Renal cortical epithelial cell (primary cell): ENCODE measurements around the gene CT47A1. TPM values are rescaled to one million over a fixed set of nuclear protein-coding genes. Genes with fewer than 3 reads are reported as not detected.
"Not testable (repeated sequence)": the region's sequence is repeated elsewhere in the genome, so short reads cannot be mapped to it uniquely, and the experiment has no call there.

ENCODE experiments used
- DNase-seq: peaks from one replicate; pipeline ENCODE4 v3.0.0-alpha.2; 2011; ENCODE audit warnings: low read depth
- total RNA-seq: library from RNA; depleted of rRNA; stranded (reverse); fragments of >200 nt; gene quantifications from 2 replicates; pipeline ENCODE4 v1.2.3, GENCODE V29; 2014

Gene CT47A1
- not detected in 2 replicates for total RNA-seq

DNA sequence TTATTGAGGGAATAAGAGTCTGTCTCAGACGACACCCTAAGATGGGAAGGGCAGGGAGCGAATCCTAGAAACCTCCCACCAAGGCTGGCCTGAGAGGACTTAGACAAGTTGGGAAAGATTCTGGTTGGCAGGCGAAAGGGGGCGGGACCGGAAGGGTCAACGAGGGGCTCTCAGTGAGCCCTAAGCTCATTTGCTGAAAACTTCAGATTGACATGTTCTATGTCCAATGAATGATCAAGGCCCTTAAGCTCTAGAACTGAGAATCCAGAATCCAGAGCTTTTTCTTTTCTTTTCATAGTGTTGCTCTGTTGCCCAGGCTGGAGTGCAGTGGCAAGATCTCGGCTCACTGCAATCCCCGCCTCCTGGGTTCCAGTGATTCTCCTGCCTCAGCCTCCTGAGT is at the start of gene CT47A1:
TSS of gene CT47A1 (minus strand) at position 101 of the 400 bp plus-strand sequence. CDS start 231 bp downstream, outside the sequence.
- not testable (repeated sequence) for DNase-seq

DNA sequence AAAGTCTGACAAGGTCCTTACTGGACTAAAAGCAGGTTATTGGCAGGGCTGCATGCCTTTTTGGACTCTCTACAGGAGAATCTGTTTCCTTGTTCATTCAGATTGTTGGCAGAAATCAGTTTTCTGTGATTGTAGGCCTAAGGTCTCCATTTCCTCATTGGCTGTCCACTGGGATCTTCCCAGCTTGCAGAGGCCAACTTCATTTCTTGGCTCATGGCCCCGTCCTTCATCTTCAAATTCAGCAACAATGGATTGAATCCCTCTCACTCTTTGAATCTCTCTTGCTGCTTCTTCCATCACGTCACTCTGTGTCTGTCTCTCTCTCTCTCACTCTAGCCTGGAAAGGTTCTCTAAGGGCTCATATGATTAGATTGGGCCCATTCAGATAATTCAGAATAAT is 47.0 kb upstream of the CT47A1 start:
- DNase-seq = no peak

DNA sequence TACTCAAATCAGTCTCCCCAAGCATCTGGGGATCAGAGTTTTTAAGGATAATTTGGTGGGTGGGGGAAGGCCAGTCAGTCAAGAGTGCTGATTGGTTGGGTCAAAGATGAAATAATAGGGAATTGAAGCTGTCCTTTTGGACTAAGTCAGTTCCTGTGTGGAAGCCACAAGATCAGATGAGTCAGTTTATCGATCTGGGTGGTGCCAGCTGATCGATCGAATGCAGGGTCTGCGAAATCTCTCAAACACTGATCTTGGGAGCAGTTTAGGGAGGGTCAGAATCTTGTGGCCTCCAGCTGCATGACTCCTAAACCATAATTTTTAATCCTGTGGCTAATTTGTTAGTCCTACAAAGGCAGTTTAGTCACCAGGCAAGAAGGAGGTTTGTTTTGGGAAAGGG is 44.5 kb upstream of the CT47A1 start:
- no peak for DNase-seq

DNA sequence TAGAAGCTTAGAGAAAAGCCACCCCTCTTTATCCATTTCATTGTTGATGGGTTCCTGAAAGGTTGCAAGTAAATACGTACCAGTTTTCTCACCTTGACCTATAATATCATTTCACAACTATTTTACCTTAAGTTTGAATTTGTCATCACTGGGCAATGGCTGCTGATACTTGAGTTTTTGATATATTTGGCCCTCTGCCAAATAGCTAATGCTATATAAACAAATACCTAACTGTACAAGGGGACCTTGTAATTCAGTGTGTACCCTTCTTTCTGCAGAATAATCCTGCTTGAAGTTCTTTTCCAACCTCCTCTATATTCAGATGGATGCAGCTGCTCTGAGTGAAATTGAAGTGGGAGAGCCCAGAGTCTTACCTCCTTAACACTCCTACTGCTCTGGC is 42.9 kb upstream of the CT47A1 start:
- DNase-seq = no peak

DNA sequence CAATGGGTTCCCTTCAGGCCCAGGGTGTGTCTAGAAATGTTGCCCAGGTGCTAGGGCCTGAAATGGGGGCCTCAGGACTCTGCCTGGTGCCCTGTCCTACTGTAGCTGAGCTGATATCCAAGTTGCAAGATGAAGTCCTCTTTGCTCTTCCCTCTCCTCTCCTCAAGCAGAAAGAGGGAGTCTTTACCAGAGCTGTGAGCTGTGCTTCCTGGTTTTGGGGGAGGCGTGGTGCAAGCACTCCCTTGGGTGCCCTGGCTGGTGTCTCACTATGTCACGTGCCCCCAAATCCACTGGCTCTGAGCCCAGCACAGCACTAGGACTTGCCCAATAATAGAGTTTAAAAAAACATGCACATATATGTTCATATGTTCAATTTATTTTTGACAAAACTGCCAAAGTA is 29.3 kb upstream of the CT47A1 start:
- no peak for DNase-seq

DNA sequence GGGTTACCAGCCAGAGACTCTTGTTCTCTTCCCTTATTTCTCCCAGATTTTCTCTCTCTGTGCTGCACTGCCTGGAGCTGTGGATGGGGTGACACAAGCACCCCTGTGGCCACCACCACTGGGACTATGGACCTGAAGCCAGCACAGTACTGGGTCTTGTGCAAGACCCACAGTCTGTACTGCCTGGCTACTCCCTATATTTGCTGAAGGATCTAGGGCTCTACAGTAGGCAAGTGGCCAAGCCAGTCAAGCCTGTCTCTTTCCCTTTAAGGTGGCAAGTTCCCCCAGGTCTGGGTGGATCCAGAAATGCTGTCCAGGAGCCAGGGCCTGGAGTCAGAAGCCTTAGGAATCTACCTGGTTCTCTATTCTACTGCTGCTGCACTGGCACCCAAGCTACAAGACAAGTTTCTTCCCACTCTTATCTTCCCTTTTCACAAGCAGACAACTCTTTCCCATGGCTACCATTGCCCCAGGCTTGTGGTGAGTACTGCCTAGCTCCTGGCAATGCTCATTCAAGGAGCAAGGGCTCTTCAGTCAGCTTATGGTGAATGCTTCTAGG is 28.4 kb upstream of the CT47A1 start:
- no peak for DNase-seq

DNA sequence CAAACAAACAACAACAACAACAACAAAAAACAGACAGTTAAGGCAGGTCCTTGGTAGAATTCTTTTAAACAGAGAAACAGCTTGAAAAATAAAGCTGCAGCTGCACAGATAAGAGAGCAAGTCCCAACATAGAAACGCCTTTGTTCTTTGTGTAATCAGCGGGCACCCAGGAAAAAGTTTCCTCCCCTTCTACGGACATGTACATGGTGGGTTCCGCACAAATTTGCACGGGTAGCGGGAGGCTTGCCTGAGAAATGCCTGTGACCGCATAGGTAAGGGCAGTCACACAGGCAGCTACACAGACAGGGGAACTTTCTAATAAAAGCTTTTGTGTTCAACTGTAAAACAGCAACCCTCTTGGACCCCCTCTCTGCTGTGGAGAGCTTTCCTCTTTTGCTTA is 25.7 kb upstream of the CT47A1 start:
- DNase-seq = no peak

DNA sequence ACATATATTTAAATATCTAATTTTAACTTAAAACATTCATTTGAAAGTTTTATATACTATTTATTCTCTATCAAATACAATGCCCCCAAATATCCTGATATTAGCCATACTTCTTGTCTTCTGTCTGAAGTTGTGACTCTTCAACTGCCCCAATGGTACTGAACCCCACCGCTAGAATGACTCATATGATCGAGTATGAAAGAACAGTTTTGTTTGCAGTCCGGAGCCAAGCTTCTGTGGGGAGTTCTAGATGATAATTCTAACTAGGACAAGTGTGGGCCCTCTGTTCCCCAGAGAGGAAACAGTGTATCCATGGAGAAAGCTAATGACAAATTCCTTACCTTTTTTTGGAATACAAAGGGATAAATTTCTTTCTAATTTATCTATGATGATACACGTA is 24.7 kb upstream of the CT47A1 start:
- no peak for DNase-seq

DNA sequence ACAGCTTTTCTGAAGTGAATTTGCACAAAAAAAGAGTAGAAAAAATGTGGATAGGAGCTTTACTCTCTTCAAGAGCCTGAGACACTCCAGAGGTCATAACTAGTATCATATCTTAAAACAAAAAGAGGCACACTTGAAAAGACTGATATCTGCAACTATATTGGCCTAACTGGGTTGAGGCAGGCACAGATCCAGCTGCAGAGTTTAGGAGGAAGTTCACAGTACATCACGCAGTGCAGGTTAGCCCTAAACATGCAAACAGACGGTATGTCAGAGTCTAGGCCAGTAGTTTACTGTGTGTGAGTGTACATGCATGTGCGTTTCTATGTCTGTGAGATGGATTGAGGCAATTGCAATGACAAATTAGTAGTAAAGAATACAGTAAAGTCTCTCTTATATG is 24.2 kb upstream of the CT47A1 start:
- DNase-seq = no peak

DNA sequence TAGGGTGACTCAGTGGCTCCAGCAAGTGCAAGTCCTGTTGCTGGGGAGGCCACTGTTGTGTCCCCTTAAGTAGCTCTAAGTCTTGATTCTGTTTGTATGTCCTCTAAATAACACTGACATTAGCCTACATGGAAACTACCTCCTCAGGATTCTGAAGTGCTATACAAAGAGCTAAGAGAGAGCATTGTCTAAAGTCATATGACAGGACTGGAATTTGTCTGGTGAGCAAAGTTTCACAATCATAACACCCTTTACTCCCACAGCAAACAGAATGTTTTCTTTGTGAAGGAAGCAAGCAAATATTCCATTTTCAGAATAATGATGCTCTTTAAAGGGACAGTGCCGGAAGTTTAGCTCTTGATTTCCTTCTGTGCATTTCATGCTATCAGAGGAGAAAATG is 23.4 kb upstream of the CT47A1 start:
- DNase-seq = peak; percentile 42

DNA sequence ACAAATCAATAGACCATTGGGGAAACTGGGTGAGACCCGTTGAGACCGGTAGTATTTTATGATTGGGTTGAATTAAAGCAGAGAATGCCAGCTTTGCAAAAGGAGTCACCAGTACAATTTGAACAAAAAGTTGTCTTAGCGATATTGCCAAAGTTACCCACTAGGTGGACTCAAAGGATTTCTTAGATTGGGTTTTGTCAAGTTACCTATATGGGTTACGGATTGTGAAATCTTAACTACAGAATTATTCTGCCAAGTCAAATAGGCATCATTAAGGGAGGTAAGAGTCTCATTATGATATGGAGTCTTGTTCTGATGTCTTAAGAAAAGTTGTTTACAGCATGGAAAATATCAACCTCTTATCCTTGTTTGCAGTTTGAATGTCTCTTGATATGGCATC is 15.0 kb upstream of the CT47A1 start:
- DNase-seq = peak; percentile 46

DNA sequence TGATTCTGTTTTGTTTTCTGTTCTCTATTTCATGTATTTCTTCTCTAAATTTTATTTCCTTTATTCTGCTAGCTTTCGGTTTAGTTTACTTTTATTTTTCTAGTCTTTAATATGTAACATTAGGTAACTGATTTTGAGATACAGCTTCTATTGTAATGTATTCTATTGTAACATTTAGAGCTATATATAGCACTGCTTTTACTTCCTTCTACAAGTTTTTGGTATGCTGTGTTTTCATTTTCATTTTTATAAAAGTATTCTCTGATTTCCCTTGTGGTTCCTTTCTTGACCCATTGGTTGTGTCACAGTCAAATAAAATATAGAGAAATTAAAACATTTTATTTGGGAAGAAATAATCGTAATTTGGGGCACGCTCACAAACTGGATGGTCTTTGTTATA is 13.9 kb upstream of the CT47A1 start:
- no peak for DNase-seq

DNA sequence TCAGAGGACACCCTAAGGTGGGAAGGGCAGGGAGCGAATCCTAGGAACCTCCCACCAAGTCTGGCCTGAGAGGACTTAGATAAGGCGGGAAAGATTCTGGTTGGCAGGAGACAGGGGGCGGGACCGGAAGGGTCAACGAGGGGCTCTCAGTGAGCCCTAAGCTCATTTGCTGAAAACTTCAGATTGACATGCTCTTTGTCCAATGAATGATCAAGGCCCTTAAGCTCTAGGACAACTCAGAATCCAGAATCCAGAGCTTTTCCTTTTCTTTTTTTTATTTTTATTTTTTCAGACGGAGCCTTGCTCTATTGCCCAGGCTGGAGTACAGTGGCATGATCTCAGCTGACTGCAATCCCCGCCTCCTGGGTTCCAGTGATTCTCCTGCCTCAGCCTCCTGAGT is 29.1 kb downstream of the CT47A1 start, which contains the start of gene CT47A7:
TSS of gene CT47A7 (minus strand) at position 101 of the 400 bp plus-strand sequence. CDS start 255 bp downstream, outside the sequence.
- DNase-seq = not testable (repeated sequence)

Other genes with a start within 250 kb of the CT47A1 start
- not detected in 2 replicates for gene CT47B1, start 109.9 kb downstream of the CT47A1 start, total RNA-seq
- gene CT47A11, start 48.6 kb downstream of the CT47A1 start, total RNA-seq = not detected in 2 replicates
- gene CT47A10, start 43.7 kb downstream of the CT47A1 start, total RNA-seq = not detected in 2 replicates
- gene CT47A9, start 38.9 kb downstream of the CT47A1 start, total RNA-seq = not detected in 2 replicates
- not detected in 2 replicates for gene CT47A8, start 34.0 kb downstream of the CT47A1 start, total RNA-seq
- gene CT47A7, start 29.2 kb downstream of the CT47A1 start, total RNA-seq = not detected in 2 replicates
- not detected in 2 replicates for gene CT47A6, start 24.3 kb downstream of the CT47A1 start, total RNA-seq
- not detected in 2 replicates for gene CT47A5, start 19.4 kb downstream of the CT47A1 start, total RNA-seq
- gene CT47A4, start 14.6 kb downstream of the CT47A1 start, total RNA-seq = not detected in 2 replicates
- gene CT47A3, start 9.7 kb downstream of the CT47A1 start, total RNA-seq = not detected in 2 replicates
- not detected in 2 replicates for gene CT47A2, start 4.8 kb downstream of the CT47A1 start, total RNA-seq
- 2.9 and 3.5 TPM in 2 replicates for gene GLUD2, start 61.9 kb upstream of the CT47A1 start, total RNA-seq